HuH-7 (cell line): ENCODE results near the gene OR2V1.
"Not testable (repeated sequence)": the region's sequence is repeated elsewhere in the genome, so short reads cannot be mapped to it uniquely, and the experiment has no call there.

Experiments used
- DNase-seq: peaks from one replicate; pipeline ENCODE4 v3.0.0; 2011; ENCODE audit warnings: low spot score

Gene OR2V1, protein sequence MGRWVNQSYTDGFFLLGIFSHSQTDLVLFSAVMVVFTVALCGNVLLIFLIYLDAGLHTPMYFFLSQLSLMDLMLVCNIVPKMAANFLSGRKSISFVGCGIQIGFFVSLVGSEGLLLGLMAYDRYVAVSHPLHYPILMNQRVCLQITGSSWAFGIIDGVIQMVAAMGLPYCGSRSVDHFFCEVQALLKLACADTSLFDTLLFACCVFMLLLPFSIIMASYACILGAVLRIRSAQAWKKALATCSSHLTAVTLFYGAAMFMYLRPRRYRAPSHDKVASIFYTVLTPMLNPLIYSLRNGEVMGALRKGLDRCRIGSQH

DNA sequence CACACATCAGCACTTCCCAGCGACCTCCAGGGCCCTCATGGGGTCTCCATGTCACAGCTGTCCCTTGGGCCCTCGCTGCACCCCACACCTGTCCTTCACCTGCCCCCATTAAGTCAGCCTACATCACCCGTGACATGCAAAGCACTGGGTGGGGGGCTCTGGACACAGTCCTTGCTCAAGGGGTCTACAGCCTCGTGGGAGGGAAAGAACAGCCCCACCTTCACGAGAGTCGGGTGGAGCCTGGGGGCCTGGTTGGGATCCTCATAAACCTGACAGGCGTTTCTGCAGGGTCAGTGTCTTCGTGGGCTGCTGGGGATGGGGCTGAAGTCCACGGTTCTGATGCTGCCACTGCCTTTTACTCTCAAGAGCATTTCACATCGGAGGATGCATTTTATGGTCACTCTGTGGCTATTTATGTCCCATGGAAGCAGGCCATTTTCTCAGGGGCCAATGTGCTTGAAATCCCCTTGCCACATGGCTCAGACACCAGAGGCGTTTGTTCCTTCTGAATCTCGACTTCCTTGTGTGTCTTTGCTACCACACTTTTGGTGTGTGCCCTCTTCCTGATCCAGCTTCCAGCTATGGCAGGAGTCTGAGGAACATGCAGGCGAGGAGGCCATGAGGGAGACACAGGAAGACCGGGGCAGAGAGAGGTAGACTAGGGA lies at the start of gene OR2V1:
OR2V1 (minus strand) TSS at position 338 of the 665 bp plus-strand sequence. CDS start 5,865 bp downstream, outside the sequence.
- no peak for DNase-seq

GRCh38 chr5:181177559-181177958 lies 46.6 kb upstream of the OR2V1 start:
- DNase-seq, result not testable (repeated sequence)

DNA sequence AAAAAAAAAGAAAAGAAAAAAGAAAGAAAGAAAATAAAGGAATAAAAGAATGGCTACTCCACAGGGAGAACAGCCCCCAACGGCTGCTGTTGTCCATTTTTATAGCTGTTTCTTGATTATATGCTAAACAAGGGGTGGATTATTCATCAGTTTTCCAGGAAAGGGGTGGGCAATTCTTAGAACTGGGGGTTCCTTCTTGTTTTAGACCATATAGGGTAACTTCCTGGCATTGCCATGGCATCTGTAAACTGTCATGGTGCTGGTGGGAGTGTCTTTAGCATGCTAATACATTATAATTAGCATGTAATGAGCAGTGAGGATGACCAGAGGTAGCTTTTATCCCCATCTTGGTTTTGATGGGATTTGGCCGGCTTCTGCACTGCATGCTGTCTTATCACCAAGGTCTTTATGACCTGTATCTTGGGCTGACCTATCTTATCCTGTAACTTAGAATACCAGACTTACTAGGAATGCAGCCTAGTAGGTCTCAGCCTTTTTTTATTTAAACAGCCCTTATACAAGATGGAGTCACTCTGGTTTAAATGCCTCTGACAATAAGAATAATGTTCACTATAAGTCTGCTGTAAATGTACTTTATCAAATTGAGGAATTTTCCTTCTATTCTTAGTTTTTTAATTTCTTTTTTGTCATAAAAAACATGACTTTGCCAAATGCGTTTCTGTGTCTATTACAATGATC lies 45.4 kb upstream of the OR2V1 start:
- DNase-seq, result no peak

DNA sequence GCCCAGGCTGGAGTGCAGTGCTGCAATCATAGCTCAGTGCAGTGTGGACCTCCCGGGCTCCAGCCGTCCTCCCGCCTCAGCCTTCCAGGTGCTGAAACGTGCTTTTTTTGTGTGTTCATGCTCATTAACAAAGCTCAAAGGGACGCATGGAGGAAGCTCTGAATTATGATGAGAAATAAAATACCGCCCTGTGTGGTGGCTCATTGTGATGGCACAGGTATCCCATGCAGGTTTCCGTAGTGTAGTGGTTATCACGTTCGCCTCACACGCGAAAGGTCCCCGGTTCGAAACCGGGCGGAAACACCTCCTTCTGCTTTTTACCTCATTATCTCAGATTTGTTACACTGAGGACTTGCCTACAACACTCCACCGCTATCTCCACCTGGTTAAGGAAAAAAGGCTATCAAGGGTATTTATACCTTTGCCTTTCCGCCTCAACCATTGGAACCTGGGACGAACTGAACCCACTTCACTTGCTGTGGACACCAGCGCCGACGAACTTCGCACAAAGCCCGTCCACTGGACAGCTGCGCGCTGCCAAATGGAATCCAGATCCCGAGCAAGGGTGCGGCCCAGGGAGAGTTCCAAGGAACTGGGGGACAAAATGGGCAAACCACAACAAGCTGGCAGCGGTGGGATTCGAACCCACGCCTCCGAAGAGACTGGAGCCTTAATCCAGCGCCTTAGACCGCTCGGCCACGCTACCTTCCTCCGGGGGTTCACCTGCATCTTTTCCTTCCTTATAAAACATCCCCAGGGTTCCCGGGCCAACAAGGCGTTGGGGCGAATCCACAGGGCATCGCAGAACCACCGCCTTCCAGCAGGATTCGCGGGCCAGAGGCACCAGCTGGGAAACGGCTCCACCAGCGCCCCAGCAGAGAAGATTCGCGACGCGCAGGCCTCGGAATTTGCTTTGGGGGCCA lies 42.7 kb upstream of the OR2V1 start:
- DNase-seq, result peak; percentile 64

GRCh38 chr5:181173027-181173419 lies 42.1 kb upstream of the OR2V1 start:
- DNase-seq, result no peak

DNA sequence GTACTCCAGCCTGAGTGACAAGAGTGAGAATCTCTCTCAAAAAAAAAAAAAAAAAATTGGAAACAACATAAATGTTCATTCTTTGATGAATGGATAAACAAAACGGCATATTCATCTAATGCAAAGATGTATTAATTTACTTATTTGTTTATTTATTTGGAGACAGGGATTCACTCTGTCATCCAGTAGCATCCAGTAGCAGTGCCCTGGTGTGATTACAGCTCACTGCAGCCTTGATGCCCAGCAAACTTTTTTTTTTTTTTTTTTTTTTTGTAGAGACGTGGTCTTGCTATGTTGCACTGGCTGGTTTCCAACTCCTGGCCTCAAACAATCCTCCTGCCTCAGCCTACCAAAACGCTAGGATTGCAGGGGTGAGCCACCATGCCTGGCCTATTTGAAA lies 40.8 kb upstream of the OR2V1 start:
- DNase-seq, result no peak

GRCh38 chr5:181170996-181171395 lies 40.0 kb upstream of the OR2V1 start:
- no peak for DNase-seq

- peak; percentile 70 for DNase-seq
Measured at GRCh38 chr5:181170237-181170825, 39.4 kb upstream of the OR2V1 start.

DNA sequence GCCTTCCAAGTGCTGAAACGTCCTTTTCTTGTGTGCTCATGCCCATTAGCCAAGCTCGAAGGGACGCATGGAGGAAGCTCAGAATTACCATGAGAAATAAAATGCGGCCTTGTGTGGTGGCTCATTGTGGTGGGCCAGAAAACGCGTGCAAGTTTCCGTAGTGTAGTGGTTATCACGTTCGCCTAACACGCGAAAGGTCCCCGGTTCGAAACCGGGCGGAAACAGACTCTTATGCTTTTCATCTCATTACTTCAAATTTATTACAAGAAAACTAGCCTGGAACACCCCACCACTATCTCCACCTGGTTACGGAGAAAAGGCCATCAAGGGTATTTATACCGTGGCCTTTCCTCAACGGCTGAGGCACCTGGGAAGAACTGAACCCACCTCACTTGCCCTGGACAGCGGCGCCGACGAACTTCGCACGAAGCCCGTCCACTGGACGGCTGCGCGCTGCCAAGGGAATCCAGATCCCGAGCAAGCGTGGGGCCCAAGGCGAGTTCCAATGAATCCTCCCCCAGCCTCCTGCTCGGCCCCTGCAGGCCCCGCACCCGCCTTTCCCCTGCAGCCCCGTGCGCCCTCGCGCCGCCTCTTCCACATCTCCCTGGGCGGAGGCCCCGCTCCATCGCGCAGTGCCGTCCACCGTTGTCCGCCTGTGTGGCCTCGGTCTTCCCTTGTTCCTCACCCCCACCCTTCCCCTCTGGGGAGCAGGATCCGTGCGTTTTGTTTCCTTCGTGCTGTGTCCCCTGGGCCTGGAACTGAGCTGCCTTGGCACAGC lies 38.7 kb upstream of the OR2V1 start:
- DNase-seq, result peak; percentile 63

DNA sequence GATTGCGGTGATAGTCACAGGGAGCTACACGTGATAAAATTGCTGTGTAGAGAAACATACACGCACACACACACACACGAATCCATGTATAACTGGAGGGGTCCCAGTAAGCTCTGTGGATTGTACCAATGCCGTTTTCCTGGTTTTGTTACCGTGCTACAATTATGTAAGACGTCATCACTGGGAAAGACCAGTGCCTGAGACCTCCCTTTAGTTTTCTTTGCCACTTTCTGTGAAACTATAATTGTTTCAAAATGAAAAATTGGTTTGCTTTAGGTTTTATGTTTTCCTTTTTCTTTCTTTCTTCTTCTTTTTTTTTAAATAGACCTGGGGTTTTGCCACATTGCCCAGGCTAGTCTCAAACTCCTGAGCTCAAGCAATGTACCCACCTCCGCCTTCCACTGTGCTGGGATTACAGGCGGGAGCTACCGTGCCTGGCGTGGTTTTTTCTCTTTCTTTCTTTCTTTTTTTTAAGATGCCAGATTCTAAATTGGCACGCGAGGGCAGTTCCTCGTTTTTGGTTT lies 37.7 kb upstream of the OR2V1 start:
- DNase-seq, result no peak

GRCh38 chr5:181167814-181168488 lies 37.0 kb upstream of the OR2V1 start:
- DNase-seq, result peak; percentile 80

- no peak for DNase-seq
Measured at GRCh38 chr5:181166812-181167733, 36.1 kb upstream of the OR2V1 start.

DNA sequence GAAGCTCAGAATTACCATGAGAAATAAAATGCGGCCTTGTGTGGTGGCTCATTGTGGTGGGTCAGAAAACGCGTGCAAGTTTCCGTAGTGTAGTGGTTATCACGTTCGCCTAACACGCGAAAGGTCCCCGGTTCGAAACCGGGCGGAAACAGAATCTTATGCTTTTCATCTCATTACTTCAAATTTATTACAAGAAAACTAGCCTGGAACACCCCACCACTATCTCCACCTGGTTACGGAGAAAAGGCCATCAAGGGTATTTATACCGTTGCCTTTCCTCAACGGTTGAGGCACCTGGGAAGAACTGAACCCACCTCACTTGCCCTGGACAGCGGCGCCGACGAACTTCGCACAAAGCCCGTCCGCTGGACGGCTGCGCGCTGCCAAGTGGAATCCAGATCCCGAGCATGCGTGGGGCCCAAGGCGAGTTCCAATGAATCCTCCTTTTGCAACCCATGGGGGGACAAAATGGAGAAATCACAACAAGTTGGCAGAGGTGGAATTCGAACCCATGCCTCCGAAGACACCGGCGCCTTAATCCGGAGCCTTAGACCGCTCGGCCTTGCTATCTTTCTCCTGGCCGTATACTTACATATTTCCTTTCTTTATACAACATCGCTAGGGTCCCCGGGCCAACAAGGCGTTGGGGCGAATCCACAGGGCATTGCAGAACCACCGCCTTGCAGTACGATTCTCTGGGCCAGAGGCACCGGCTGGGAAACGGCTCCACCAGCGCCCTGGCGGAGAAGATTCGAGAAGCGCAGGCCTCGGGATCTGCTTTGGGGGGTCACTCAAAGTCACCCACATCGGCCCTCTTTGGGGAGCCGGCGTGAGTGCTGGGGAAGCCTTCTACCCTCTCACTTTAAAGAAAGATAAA lies 33.3 kb upstream of the OR2V1 start:
- no peak for DNase-seq

GRCh38 chr5:181163487-181164075 lies 32.6 kb upstream of the OR2V1 start:
- no peak for DNase-seq

DNA sequence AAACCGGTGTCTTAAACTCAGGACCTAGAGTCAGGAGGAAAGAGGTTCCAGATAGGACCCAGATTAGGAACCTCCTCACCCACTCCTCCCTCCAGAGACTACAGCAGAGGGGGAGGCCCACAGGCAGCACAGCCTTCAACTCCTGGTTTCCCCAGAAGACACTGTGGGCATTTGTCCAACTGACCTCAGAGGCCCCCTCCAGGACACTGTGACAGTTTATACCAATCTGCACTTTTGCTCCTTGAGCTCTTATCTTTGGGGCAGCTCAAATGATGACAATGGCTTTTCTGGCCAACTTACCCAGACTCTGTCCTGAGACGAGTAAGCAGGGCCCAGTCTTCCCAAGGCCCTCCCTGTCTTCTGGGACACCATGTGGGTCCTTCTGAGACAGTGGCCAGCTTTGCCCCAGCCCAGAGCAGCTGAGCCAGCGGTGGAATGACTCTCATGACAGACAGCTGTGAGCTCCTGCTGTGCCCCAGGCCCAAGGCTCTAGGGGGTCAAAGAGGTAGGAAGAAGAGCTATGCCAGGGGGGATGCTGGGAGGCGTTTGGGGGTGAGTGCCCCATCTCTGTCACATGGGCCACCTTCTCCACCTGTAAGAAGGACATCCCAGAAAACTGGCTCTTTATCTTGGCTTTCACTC lies 30.7 kb upstream of the OR2V1 start:
- no peak for DNase-seq

DNA sequence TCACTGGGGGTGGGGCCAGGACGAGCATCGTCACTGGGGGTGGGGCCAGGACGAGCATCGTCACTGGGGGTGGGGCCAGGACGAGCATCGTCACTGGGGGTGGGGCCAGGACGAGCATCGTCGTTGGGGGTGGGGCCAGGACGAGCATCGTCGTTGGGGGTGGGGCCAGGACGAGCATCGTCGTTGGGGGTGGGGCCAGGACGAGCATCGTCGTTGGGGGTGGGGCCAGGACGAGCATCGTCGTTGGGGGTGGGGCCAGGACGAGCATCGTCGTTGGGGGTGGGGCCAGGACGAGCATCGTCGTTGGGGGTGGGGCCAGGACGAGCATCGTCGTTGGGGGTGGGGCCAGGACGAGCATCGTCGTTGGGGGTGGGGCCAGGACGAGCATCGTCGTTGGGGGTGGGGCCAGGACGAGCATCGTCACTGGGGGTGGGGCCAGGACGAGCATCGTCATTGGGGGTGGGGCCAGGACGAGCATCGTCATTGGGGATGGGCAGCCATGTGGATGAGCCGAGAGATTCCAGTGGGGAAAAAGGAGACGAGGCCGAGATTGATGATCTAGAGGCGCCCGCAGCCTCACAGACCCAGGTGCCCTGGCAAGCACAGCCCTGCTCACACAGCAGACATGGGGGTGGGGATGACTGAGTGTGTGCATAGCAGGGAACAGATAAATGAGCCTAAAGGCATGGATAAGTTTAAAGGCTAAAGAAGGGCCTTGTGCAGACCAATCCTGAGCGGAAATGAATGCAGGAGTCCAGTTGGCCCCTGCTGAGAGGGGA lies 30.0 kb upstream of the OR2V1 start:
- peak; percentile 56 for DNase-seq
